GM18508 (cell line): ENCODE results near the gene WNT9A.
"Not testable (repeated sequence)": the region's sequence is repeated elsewhere in the genome, so short reads cannot be mapped to it uniquely, and the experiment has no call there.

ENCODE experiments used
- ATAC-seq: cut with Tn5 transposase; IDR thresholded peaks from one replicate; pipeline ENCODE4 v1.9.1; 2021; ENCODE audit warnings: moderate number of reproducible peaks; ENCODE audit not compliant: insufficient read depth, unreplicated experiment

WNT9A gene

DNA sequence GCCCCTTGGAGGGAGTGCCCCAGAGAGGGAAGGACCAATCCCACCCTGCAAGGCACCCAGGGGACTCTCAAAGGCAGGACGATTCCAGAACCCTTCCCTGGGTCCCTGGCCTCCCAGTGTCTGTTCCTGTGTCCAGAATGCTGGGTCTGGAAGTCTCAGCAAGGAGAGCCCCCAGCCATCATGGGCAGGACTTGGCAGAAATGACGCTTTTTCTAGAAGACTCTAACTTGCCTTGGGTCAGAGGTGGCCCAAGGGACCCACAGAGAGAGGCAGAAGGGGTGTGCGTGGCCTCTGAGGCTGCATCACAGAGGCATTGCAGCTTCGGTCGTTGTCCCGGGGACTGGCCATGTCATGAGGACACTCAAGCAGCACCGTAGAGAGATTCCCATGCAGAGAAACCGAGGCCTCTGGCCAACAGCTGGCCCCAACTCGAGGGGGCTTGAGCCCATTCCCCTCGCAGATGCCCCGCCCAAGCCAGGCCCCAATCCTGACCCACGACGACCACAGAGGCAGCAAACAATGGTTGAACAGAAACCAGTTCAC is 57.8 kb downstream of the WNT9A start:
- no peak for ATAC-seq

DNA sequence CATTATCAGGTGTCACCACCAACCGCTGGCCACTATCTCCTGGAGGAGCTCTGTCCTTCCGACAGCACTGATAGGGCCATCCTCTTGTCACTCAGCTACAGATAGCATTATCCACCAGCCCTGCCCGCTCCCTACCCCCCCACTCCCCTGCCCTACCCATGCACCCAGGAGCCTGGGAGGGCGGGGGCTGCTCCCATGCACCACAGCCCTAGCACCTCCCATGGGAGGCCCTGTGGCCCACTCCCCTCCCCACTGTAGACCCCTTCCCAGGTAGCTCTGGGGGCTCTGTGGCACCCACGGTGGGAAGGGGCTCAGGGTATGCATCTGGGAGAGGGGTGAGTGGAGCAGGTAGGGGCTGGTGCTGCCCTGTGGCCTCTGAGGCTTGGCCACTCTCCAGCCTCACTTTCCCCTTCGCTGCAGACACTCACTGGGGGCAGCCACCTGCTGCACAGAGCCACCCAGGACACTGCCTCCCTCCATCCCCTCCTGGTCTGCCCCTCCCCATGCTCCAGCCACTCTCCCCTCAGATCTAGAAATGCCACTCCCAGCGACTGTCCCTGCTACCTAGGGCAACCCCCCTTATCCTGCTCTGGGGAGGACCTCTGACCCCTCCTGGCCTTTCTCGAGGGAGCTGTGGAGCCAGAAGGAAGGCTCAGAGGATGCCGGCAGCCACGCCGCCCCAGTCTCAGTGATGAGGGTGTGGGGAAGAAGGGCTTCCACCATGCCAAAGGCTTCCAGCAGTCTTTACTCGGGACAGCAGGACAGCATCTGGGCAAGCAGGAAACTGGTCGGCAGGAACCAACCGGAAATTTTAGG is 58.5 kb downstream of the WNT9A start:
- ATAC-seq, result no peak

DNA sequence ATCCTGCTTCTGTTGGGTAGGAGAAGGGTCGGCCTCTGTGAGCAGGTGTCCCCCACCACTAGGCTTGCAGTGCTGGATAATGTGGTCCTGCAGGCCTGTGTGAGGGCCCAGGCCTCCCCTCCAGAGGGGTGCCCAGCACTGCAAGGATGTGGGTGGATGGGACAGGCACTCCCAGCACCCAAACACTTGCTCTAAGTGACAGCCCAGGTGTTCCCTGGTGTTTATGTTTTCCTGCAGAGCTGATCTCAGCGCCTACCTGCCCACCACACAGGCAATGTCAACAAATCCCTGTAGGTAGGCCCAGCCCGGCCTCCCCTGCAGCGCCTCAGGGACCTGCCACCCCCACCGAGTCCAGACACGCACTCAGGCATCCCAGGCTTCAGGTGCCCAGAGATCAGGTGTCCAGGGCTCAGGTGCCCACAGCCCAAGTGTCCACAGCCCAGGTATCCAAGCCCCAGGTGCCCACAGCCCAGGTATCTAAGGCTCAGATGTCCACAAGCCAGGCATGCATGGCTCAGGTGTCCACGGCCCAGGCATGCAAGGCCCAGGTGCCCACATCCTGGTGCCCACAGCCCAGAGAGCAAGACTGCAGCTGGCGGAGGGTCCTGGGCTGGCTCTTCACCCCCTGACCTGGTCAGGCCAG is 59.2 kb downstream of the WNT9A start:
- no peak for ATAC-seq

DNA sequence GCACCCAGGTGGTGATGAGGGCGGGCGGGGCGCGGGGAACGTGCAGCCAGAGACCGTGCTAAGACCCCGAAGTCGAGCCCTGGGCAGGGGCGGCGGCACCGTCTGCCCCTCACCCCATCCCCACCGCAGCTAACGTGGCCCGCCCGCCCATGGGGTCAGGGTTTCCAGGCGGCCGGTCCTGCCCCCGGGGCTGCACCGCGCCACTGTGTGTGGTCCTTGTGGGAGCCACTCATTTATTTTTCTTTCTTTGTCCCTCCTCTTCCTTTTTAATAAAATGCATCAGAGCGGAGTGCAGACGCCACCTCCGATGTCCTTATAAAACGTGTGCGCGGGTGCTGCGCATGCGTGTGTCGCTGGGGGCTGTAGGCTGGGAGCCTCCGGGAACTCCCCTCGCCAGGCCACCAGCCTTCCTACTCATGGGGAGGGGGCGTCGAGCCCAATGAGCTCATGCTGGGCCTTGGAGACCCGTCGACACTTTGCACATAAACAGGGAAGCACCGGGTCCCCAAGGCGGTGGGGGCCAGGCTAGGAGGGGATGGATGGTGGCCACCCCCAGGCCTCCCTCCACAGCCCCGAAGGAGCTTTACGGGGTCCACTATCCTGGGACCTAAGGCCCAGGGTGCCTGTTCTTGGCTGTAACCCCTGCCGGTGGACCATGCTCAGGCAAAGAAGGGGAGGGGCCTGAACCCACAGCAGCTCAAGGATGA is 59.9 kb downstream of the WNT9A start:
- no peak for ATAC-seq

DNA sequence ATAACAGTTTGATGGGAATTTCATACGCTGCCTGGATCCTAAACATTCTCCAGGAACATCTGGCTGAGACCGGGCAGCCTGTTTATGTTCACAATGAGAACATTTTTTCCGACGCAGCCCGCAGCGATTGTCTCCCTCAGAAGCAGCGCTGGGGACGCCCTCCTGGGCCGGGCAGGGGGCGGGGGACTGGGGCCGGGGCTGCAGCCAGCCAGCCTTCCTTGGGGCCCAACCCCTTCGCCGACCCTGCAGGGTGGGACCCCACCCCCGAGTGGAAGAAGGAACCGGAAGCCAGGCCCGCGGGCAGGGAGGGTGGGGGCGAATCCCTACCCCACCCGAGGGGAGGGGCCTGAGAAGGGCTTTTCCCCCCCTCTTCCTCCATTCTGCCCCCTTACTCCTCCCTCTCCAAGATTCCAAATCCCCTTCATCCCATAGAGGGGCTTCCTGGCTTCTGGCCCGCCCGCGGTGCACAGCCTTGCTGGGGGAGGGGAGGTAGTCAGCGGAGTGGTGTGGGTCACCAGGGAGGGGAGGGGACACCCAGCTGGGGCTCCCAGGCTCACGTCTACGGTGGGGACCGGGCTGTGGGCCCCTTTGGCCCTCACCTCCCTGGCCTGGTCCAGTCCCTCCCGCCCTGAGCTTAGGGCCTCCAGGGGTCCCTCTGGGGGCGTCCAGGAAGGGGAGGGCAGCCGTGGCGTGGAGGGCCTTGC is 60.6 kb downstream of the WNT9A start:
- ATAC-seq, result no peak

DNA sequence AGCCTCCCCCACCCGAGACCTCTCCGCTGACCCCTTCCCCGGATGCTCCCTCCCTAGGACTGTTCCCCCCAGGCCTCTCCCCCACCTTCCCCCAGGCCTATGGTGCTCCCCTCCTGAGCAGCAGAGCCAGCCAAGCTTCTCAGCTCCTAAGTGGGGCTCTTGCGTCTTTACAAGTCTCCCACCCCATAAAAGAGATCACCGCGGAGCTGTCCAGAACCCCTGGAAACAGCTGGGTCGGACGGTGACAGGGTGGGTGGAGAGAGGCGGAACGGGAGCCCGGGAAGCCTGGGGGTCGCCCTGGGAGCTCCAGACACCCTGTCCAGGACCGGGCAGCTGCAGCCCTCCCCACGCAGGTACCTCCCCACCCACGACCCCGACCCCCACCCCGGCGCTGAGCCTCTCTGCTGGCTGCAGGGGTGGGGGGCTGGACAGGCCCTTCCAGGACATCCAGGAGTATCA is 61.2 kb downstream of the WNT9A start:
- ATAC-seq, result no peak

DNA sequence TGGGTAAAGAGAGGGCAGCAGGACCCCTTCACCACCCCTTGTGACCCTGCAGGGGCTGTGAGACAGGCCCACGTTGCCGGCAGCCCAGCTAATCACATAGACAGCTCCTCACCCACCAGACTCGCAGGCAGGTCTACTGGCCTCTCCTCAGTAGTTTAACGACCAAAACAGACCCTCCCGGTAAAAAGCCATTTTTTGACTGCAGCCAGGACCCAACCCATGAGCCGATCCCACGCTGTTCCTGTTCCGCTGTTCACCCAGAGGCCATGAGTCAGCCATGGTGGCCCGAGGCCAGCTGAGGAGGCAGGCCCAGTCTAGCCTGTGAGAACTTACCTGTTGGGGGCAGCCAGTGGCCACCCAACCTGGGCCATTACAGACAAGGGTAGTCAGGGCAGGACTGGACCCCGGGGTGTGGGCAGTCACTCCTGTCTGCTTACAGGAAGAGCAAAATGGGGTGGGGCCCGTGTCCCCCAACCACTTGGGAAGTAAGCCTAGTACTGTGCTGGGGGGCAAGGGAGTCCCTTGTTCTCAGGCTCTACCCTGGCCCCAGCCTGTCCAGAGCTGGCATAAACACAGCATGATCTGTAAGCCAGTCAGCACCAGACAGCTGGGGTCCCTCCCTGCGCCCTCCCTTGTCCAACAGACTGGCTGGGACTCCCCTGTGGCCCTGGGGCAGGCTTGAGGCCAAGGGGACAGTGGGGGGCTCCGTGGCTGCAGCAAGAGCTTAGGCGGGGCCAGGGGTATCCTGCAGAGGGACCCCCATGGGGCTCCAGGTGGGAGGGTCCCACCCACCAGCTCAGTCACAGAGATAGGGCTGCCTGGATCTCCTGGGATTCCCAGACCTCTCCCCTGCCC is 61.9 kb downstream of the WNT9A start:
- ATAC-seq, result no peak

DNA sequence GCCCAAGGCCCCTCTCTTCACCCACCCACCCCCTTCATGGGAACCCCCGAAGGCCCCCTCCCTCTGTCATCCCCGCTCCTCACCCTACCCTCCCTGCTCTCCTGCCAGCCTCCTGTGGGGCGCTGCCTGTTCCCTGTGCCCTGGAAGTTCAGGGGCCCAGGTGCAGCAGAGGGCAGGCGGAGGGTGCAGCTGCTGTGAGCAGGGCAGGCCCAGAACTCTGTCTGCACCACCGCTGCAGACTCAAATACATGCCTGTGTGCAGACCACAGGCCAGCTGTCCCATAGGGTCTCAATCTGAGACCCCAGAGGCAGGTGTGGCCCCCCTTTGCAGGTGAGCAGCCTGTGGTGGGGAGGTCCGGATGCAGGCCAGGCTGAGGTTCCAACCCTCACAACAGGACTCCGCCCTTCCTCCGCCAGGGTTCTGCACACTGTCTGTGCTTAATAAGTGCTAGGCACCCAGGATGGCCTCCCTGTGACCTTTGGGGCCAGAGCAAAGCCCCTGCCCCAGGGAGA is 62.5 kb downstream of the WNT9A start:
- ATAC-seq, result no peak

DNA sequence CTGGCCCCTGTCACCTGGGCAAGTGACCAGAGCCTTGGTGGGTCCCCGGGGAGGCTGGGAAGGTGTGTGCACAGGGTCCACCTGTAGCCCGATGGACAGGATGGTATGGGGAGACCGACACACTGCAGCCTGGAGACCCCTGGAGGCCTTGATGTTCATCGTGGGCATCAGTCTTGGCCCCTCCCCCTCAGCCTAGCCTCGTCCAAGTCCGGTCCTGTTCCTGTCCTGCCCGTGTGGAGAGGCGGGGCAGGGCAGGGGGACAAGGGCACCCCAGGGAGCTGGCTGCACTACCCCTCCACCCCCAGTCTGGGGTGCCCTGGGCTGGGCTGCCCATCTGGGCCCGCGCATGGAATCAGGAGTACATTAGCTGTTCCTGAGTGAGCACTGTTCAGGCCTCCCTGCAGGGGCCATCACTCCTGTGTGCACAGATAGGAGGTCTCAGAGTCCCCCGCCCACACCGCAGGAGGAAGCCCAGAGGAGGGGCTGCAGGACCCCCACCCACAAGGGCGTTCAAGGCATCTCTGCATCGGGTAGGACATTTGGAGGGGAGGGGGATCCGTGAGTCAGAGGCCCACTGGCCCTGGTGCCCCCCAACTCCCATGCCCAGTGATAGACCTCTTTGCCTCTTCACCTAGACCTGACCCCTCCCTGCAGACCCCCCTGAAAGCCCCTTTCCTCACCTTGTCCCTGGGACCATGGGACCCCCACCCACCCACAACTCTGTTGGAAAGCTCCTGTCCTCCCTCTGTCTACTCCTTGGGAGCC is 63.2 kb downstream of the WNT9A start:
- no peak for ATAC-seq

DNA sequence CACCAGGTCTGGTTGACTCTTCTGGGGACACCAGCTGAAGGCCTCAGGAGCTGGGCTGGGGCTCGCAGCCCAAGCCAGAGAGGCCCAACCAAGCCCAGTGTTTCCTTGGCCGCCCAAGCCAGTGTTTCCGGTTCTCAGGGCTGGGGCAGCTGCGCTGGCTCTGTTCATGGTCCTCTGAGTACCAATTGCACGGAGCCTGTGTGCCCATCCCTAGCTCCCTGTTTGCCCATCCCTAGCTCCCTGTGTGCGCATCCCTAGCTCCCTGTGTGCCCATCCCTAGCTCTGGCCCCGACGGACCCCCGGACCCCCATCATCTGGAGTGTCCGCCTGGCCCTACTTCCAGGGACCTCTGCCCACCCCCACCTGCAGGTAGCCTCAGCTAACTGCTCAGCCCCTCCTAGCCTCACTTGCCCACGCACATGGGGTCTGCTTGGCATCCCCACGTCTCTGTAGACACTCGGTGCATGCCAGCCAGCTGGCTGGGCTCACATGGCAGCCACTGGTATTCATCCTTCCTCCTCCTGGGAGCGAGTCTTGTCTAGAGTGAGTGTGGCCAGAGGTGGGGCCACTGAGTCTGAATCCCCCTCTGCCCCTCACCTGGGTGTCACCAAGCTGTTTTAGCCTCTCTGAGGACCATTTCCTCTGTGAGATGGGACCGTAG is 64.0 kb downstream of the WNT9A start:
- no peak for ATAC-seq

DNA sequence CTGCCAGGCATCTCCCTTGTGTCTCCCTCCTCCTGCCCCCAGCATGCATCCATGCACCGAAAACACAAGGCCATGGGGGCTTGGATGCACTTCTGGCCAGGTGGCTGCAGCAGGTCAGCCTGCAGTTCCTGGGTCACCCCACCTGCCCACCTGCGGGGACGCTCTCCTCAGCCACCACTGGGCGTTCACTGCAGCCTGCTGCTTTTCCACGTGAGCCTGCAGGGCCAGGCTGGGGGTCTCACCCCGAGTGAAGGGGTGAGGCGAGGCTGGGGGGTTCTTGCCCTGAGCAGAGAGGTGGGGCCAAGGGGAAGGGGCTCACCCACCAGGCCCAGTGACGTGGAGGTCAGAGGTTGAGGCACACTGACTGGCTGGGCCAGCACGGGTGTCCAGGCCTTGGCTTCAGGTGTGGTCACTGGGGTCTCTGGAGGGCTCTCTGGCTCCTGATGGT is 64.6 kb downstream of the WNT9A start:
- ATAC-seq, result no peak

DNA sequence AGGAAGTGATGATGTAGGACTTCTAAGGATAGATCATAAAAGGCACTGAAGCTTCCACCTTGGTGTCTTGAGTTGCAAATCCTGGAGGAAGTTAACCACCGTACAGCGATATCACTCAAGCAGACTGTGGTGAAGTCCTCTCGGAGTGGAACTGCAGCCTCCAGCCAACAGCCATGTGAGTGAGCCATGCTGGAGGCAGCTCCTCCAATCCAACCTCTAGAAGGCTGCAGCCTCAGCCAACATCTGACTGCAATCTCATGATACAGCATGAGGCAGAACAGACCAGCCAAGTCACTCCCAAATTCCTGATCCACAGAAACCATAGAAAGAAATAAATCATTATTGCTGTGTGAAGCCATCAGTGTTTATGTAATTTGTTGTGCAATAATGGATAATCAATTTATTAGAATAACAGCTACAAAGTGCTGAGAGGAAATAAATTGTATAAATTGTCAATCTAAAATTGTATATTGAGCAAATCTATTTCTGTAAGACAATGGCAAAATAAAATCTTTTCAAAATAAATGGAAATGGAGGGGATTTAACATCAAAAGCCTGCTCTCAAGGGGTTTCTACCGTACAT is 67.3 kb downstream of the WNT9A start:
- ATAC-seq, result no peak

DNA sequence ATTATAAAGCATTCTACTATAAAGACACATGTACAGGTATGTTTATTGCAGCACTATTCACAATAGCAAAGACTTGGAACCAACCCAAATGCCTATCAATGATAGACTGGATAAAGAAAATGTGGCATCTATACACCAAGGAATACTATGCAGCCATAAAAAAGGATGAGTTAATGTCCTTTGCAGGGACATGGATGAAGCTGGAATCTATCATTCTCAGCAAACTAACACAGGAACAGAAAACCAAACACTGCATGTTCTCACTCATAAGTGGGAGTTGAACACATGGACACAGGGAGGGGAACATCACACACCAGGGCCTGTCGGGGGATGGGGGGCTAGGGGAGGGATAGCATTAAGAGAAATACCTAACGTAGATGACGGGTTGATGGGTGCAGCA is 69.9 kb downstream of the WNT9A start:
- not testable (repeated sequence) for ATAC-seq

DNA sequence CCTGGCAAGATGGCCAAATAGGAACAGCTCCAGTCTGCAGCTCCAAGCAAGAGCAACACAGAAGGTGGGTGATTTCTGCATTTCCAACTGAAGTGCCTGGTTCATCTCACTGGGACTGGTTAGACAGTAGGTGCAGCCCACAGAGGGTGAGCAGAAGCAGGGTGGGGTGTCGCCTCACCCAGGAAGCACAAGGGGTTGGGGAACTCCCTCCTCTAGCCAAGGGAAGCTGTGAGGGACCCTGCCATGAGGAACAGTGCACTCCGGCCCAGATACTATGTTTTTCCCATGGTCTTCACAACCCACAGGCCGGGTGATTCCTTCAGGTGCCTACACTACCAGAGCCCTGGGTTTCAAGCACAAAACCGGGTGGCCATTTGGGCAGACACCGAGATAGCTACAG is 75.8 kb downstream of the WNT9A start:
- ATAC-seq, result not testable (repeated sequence)

DNA sequence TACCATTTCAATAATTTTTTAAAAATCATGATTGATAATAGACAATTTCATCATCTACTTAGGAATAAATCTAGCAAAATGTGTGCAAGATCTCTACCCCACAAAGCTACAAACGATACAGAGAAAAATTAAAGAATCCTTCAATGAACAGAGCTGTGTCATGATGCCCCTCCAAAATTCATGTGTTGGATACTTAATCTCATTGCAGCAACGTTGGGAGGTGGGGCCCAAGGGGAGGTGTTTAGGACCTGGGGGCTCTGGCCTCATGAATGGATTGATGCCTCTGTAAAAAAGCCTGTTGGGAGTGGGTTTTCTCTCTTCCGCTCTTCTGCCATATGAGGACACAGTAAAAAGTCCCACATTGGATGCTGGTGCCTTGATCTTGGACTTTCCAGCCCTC is 77.4 kb downstream of the WNT9A start:
- no peak for ATAC-seq

DNA sequence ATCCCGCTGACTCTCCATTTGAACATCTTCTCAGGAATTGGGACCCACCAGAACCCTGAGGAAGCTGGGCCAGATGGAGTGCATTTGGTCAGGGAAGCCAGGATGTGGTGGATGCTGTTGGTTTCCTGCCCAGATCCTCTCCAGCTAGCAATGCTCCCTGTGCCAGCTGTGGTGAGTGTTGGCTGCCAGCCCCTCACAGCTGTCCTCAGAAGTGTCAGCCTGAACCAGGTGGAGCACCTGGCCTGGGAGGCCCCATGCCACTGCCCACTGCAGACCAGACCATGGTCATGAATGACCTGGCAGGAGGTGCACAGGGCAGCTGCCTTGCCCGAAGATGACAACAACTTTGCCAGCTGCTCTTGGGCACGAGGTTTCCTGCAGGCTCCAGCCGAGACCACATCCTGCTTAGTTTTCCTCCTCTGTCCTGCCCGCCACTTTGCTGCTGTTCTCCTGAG is 77.9 kb downstream of the WNT9A start:
- no peak for ATAC-seq

DNA sequence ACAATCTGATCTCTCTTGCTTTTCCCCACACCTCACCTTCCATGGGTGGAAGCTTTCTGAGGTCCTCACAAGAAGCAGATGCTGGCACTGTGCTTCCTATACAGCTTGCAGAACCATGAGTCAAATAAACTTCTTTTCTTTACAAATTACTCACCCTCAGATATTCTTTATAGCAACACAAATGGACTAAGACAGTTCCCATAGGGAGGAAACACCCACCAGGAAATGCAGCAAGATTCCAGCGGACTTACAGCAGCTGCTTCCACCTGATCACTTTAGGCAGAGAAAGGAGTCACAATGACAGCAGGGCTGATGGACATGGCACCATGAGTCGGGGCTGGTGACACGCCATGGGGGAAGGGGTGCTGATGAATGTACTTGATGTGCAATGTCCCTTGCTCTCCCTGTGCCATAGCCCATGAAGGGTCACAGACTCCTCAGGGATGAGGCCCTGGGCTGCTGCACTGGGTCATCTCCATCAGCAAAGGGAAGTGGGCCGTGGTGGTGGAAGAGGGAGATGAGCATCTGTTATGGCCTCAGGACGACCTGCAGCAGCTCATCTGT is 78.4 kb downstream of the WNT9A start:
- no peak for ATAC-seq
